ENCODE measurements around the gene IGFBP6.

DNA sequence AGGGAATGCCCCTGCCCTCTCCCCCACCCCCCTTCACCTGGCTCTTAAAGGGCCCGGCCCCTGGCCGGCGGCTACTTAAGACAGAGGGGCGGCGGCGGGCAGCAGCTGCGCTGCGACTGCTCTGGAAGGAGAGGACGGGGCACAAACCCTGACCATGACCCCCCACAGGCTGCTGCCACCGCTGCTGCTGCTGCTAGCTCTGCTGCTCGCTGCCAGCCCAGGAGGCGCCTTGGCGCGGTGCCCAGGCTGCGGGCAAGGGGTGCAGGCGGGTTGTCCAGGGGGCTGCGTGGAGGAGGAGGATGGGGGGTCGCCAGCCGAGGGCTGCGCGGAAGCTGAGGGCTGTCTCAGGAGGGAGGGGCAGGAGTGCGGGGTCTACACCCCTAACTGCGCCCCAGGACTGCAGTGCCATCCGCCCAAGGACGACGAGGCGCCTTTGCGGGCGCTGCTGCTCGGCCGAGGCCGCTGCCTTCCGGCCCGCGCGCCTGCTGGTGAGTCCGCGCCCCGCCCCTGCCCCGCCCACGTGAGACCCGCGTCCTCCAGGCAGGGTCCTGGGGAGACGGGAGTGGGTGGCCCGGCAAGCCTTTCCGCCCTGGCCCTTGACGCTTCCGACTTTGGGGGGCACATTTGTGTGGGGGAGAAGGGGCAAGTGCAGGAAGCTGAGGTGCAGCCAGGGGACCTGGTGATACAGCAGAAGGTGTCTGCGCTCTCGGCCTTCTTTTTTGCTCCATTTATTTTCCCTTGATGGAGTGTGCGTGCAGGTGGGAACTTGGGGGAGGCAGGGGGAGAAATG is at the start of gene IGFBP6:
- TF ChIP-seq, protein P1, sequence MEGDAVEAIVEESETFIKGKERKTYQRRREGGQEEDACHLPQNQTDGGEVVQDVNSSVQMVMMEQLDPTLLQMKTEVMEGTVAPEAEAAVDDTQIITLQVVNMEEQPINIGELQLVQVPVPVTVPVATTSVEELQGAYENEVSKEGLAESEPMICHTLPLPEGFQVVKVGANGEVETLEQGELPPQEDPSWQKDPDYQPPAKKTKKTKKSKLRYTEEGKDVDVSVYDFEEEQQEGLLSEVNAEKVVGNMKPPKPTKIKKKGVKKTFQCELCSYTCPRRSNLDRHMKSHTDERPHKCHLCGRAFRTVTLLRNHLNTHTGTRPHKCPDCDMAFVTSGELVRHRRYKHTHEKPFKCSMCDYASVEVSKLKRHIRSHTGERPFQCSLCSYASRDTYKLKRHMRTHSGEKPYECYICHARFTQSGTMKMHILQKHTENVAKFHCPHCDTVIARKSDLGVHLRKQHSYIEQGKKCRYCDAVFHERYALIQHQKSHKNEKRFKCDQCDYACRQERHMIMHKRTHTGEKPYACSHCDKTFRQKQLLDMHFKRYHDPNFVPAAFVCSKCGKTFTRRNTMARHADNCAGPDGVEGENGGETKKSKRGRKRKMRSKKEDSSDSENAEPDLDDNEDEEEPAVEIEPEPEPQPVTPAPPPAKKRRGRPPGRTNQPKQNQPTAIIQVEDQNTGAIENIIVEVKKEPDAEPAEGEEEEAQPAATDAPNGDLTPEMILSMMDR (IDR thresholded peaks at IDR 0.05; ENCODE audit: low read length): no peak
- no peak for TF ChIP-seq EZH2phosphoT487 (IDR thresholded peaks at IDR 0.05; ENCODE audit: low read length)
